Naive B cell (primary cell): ENCODE data around the gene JARID2. TPM values are rescaled to one million over a fixed set of nuclear protein-coding genes. Genes with fewer than 3 reads are reported as not detected.

Experiments
- ATAC-seq, 2 donors: fragments of 150-1000 bp; cut with Tn5 transposase; 2 replicates each; pipeline ENCODE4 v1.10.0; 2021; ENCODE audit warnings: low read depth in 2 of 2, mild to moderate bottlenecking in 2 of 2, moderate library complexity in 2 of 2
- DNase-seq: peaks from one replicate; pipeline ENCODE4 v3.0.0; 2022
- H3K27ac Mint-ChIP-seq, 6 donors: one replicate each; pipeline ENCODE4 v1.8.0; 2020 to 2022; ENCODE audit warnings: mild to moderate bottlenecking in 6 of 6, mixed read lengths in 6 of 6, moderate library complexity in 5 of 6, inconsistent platforms in 2 of 6
- H3K27me3 Mint-ChIP-seq, 3 donors: one replicate each; pipeline ENCODE4 v1.8.0; 2021 to 2022; ENCODE audit warnings: mixed read lengths in 3 of 3, mild to moderate bottlenecking in 1 of 3
- H3K36me3 Mint-ChIP-seq, 2 donors: one replicate each; pipeline ENCODE4 v1.8.0; 2020 to 2022; ENCODE audit warnings: mixed read lengths in 2 of 2, inconsistent platforms in 1 of 2, mild to moderate bottlenecking in 1 of 2
- H3K4me1 Mint-ChIP-seq, 3 donors: one replicate each; pipeline ENCODE4 v1.8.0; 2020 to 2022; ENCODE audit warnings: mixed read lengths in 3 of 3, inconsistent platforms in 1 of 3, mild to moderate bottlenecking in 1 of 3, moderate library complexity in 1 of 3
- H3K4me3 Mint-ChIP-seq, 8 donors: one replicate each; pipeline ENCODE4 v1.8.0; 2020 to 2022; ENCODE audit warnings: mild to moderate bottlenecking in 8 of 8, mixed read lengths in 8 of 8, moderate library complexity in 8 of 8, inconsistent platforms in 2 of 8
- H3K9me3 Mint-ChIP-seq, 7 donors: one replicate each; pipeline ENCODE4 v1.8.0; 2020 to 2022; ENCODE audit warnings: mixed read lengths in 7 of 7, mild to moderate bottlenecking in 5 of 7, inconsistent platforms in 2 of 7, moderate library complexity in 1 of 7
- polyA plus RNA-seq, 6 donors: library from polyadenylated mRNA; unstranded; fragments of 300-500 nt; fragmentation: Illumina TruSeq; gene quantifications; one replicate each; pipeline ENCODE4 v1.2.3, GENCODE V29; 2021; ENCODE audit warnings: low read depth in 6 of 6

Gene JARID2
- polyA plus RNA-seq, 6 donors from 2014 or later: 2.7 to 21.9 (median 16.6) TPM

DNA sequence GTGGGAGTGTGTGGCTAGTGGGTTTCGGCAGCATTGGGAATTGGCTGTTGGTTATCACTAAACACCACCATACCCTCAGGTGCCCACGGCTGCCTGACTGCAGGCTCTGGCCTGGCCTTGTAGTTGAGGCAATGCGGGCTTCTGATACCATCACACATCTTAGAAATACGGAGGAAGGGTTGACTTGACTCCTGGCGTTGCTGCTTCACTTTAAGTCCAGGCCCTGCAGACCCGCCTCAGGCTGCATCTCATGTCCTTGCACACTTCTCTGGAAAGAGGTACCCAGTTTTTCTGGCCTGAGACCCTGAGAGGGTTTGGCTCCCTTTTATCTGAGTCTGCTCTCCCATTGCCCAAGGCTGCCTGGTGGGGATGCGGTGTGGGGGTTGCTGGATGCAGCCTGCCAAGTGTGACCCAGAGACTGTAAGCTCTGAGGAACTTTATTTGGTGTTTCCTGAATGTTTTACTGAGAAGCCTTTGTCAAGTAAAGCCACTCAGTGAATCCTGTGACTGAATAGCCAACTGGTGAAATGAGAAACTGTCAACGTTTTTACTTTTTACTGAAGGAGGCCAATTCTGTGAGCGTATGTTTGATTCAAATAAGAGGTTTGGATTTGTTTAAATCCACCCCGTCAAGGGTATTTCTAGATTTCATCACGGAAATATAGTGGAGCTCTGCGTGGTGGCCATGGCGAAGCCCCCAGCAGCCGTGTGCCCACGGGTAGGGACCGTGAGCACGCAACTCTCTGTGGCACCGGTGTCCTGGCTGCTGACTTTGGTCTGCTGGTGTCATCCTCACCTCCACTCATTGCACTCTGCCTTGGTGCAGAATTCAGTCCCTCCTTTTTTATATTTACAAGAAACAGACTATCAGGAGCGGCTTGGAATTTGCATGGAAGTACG lies 256.8 kb downstream of the JARID2 start:
- peaks cover 8 to 31% of the 10 kb centered on the region in 2 donors for H3K36me3 Mint-ChIP-seq
- H3K4me1 Mint-ChIP-seq: peaks cover 5 to 22% (median 10%) of the 10 kb centered on the region in 3 donors
- no peaks in the 10 kb centered on the region for H3K9me3 Mint-ChIP-seq
- peak overlapping the region in 1 of 8 donors; percentile 44 for H3K4me3 Mint-ChIP-seq
- ATAC-seq: no peak
- DNase-seq: no peak
- H3K27ac Mint-ChIP-seq: peak overlapping the region in 3 of 6 donors; percentile 62 to 85 (median 83)
- H3K27me3 Mint-ChIP-seq: no peaks in the 10 kb centered on the region

DNA sequence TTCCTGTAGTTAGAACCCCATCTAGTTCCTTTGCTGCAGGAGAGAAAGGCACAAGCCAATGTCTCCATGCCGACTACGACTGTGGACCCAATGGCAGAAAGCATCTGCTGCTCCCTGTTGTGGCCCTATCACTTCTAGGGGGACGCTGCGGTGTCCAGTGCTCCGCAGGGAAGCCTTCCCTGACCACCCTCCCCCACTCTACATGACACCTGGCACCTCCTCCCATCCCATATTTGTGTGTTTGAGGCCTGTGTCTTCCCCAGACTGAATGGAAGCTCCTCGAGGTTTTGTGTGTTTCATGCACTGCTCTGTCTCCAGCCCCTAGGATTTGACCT lies 257.4 kb downstream of the JARID2 start:
- Mint-ChIP-seq H3K4me3 (peak overlapping the region in 1 of 8 donors; percentile 15), H3K27ac (peak overlapping the region in 4 of 6 donors; percentile 24 to 85 (median 68)), H3K4me1 (peaks cover 5 to 22% (median 7%) of the 10 kb centered on the region in 3 donors), H3K9me3 (no peaks in the 10 kb centered on the region), H3K36me3 (peaks cover 8 to 28% of the 10 kb centered on the region in 2 donors), H3K27me3 (no peaks in the 10 kb centered on the region)
- no peak for DNase-seq
- ATAC-seq: no peak

DNA sequence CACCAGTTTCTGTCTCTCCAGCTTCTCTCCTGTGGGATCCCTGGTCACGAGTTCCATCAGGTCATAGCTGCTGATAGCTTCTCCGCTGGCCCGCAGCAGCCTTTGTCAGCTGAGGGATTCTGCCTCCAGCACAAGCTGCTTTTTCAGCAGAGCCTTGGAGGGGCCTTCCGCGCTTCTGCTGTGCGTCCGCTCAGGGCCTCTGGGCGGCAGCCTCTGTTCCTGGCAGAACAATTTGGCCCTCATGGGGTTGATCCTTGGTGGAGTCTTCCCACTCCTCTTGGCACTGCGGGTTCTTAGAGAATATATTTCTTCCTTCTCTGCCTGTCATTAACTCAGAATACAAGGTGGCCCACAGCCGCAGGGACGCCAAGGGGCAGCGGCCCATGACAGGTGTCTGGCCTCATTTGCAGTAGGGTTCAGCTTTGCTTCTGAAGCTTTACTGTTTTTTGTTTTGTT lies 258.2 kb downstream of the JARID2 start:
- peak overlapping the region in 2 of 6 donors; percentile 24 to 64 for H3K27ac Mint-ChIP-seq
- peak overlapping the region in 1 of 8 donors; percentile 32 for H3K4me3 Mint-ChIP-seq
- DNase-seq (no peak), ATAC-seq (no peak)
- peaks cover 8 to 31% of the 10 kb centered on the region in 2 donors for H3K36me3 Mint-ChIP-seq
- no peaks in the 10 kb centered on the region for H3K27me3 Mint-ChIP-seq
- H3K4me1 Mint-ChIP-seq: peaks cover 5 to 22% (median 7%) of the 10 kb centered on the region in 3 donors
- H3K9me3 Mint-ChIP-seq: no peaks in the 10 kb centered on the region

DNA sequence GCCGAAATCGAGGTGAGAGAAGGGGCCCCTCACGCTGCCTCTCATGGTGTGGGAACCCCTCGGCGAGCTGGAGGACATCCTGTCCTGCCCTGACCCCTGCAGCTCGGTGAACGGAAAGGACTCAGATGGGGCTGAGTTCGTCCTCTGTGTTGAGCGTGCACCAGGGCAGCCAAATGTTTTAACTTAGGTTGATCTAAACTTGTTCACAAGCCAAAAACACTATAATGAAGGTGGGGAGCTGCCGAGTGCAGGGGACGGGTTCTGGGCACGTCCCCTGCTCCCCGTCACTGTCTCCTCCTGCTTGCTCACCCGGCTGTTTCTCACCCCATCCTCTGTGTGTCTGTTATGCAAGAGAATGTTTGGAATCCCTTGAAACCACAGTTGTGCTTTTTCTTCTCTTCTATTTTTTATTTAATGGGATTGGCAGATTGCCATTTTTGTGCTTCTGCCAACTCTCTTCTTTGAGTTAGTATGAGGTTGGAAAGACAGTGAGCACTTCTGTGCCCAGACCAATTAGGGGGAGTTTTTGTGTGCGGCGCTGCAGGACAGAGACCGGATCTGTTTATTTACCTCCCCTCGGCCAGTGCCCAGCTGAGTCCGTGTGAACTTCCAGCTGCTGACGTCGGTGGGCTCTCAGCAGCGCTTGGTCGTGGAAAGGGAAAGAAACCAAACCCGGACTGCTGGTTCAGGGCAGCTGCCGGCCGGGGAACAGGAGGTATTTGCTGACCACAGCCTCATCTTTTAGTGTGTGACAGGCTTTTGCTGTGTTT lies 258.9 kb downstream of the JARID2 start:
- H3K4me1 Mint-ChIP-seq: peaks cover 5 to 22% (median 7%) of the 10 kb centered on the region in 3 donors
- DNase-seq: no peak
- no peak for ATAC-seq
- H3K27me3 Mint-ChIP-seq: no peaks in the 10 kb centered on the region
- H3K27ac Mint-ChIP-seq: peak overlapping the region in 2 of 6 donors; percentile 34 to 86
- H3K9me3 Mint-ChIP-seq: no peaks in the 10 kb centered on the region
- peaks cover 8 to 31% of the 10 kb centered on the region in 2 donors for H3K36me3 Mint-ChIP-seq
- H3K4me3 Mint-ChIP-seq: no peak overlapping the region

DNA sequence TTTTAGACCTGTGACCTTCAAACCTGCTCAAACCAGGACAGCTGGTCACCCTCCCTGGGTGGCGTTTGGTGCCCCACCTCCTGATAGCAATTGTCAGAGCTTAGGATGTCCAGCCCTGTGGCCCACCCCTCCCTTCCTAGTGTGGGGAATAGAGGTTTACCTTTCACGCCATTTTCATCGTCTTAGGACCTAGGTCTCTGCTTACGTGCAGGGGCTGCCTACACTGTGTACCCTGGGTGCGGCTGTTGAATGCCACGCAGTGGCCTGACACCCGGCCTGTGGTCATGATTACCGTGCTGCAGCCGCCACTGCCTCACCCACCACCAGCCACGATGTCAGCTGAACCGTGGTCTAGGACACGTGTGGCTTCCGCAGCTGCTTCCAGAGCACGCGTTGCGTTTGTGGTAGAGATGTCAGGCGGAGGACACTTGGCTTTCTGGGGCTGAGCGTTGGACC lies 259.6 kb downstream of the JARID2 start:
- Mint-ChIP-seq H3K27me3 (no peaks in the 10 kb centered on the region), H3K36me3 (peaks cover 9 to 31% of the 10 kb centered on the region in 2 donors), H3K4me3 (no peak overlapping the region), H3K27ac (peak overlapping the region in 3 of 6 donors; percentile 22 to 86 (median 34)), H3K9me3 (no peaks in the 10 kb centered on the region), H3K4me1 (peaks cover 2 to 18% (median 7%) of the 10 kb centered on the region in 3 donors)
- ATAC-seq (no peak), DNase-seq (no peak)

DNA sequence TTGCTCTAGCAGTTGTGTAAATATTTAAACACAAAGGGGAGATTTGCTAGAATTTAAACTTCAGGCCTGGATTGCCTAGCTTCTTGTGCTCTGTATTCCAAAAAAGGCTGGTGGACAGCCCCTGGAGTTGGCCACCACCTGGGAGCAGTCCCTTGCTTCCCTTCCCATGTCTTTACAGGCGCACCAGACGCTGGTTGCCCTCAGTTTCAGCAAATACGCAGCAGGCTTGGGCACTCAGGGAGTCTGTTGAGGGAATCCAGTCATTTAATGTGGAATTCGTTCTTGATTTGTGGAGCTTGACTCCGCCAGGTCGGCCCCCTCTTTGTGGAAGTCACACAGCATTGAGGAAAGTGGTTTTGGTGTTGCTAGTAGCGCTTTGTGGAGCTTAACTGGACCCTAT lies 260.2 kb downstream of the JARID2 start:
- H3K27ac Mint-ChIP-seq: peak overlapping the region in 3 of 6 donors; percentile 22 to 86 (median 45)
- peaks cover 2 to 12% (median 7%) of the 10 kb centered on the region in 3 donors for H3K4me1 Mint-ChIP-seq
- no peak overlapping the region for H3K4me3 Mint-ChIP-seq
- DNase-seq (no peak), ATAC-seq (no peak)
- H3K36me3 Mint-ChIP-seq: peaks cover 13 to 31% of the 10 kb centered on the region in 2 donors
- H3K27me3 Mint-ChIP-seq: no peaks in the 10 kb centered on the region
- H3K9me3 Mint-ChIP-seq: no peaks in the 10 kb centered on the region

DNA sequence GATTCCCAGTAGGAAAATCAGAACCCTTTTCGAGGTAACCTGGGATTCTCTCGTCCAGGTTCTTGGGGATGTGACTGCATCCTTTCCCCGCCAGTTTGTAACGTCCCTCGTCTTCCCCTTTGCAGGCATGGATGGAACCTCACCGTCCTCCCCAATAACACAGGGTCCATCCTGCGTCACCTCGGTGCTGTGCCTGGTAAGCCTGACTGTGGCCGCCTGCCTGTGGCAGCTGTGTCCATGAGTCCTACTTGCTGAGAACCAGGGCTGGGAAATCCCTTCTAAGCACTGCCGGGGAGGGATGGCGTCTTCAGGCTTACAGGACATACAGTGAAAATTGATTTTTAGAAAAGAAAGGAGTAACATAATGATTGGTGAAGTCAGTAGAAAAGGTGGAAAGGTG lies 261.4 kb downstream of the JARID2 start:
- peaks cover 2 to 13% (median 7%) of the 10 kb centered on the region in 3 donors for H3K4me1 Mint-ChIP-seq
- peaks cover 17 to 31% of the 10 kb centered on the region in 2 donors for H3K36me3 Mint-ChIP-seq
- ATAC-seq (no peak), DNase-seq (no peak)
- H3K4me3 Mint-ChIP-seq: no peak overlapping the region
- no peaks in the 10 kb centered on the region for H3K27me3 Mint-ChIP-seq
- peak overlapping the region in 2 of 6 donors; percentile 37 to 70 for H3K27ac Mint-ChIP-seq
- no peaks in the 10 kb centered on the region for H3K9me3 Mint-ChIP-seq

- peaks cover 19 to 31% of the 10 kb centered on the region in 2 donors for H3K36me3 Mint-ChIP-seq
- ATAC-seq: no peak
- peaks cover 2 to 14% (median 7%) of the 10 kb centered on the region in 3 donors for H3K4me1 Mint-ChIP-seq
- H3K27ac Mint-ChIP-seq: peak overlapping the region in 1 of 6 donors; percentile 37
- H3K27me3 Mint-ChIP-seq: no peaks in the 10 kb centered on the region
- no peak overlapping the region for H3K4me3 Mint-ChIP-seq
- no peak for DNase-seq
- no peaks in the 10 kb centered on the region for H3K9me3 Mint-ChIP-seq
These were observed 261.9 kb downstream of the JARID2 start for GRCh38 chr6:15507746-15508145.

DNA sequence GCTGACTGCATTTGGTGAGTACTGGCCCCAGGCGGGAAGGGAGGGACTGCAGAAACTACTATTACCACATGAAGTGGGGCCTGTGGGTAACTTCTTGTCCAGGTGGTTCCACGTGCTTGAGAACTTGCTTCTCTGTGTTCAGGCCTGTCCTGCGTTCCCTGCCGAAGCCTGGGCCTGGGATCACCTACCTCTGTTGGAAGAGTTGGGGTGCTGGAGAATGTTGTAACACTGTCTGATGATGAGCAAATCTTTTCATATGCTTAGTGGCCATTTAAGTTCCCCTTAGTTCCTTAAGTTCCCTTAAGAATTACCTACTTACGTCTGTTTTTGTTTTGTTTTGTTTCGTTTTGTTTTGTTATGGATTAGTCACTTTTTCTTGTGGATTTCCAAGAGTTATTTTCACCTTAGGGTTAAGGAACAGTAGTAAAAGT lies 262.6 kb downstream of the JARID2 start:
- peaks cover 21 to 27% of the 10 kb centered on the region in 2 donors for H3K36me3 Mint-ChIP-seq
- H3K27me3 Mint-ChIP-seq: no peaks in the 10 kb centered on the region
- DNase-seq (no peak), ATAC-seq (no peak)
- peak overlapping the region in 1 of 8 donors; percentile 42 for H3K4me3 Mint-ChIP-seq
- H3K27ac Mint-ChIP-seq: peak overlapping the region in 3 of 6 donors; percentile 33 to 56 (median 47)
- H3K4me1 Mint-ChIP-seq: peaks cover 2 to 12% (median 5%) of the 10 kb centered on the region in 3 donors
- no peaks in the 10 kb centered on the region for H3K9me3 Mint-ChIP-seq

DNA sequence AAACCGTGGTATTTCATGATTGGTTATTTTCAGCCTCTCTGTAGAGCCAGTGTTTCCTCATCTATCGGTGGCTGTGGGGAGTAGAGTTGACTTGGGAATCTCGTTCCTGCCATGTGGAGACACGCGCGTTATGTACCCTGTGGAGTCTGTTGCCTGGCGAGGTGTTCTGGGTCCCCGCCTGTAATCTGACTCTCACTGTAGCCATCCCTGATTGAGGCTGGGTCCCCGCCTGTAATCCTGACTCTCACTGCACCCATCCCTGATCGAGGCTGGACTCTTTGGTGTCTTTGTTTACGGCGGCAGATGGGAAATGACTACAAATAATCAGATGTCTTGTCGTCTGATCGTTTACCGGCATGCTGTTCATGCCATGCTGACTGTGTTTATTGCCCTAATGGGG lies 263.1 kb downstream of the JARID2 start:
- H3K27ac Mint-ChIP-seq: peak overlapping the region in 3 of 6 donors; percentile 47 to 92 (median 67)
- H3K9me3 Mint-ChIP-seq: no peaks in the 10 kb centered on the region
- no peaks in the 10 kb centered on the region for H3K27me3 Mint-ChIP-seq
- ATAC-seq (no peak), DNase-seq (no peak)
- peak overlapping the region in 2 of 8 donors; percentile 9 to 42 for H3K4me3 Mint-ChIP-seq
- H3K4me1 Mint-ChIP-seq: peaks cover 2 to 11% (median 7%) of the 10 kb centered on the region in 3 donors
- peaks cover 25 to 26% of the 10 kb centered on the region in 2 donors for H3K36me3 Mint-ChIP-seq

- H3K36me3 Mint-ChIP-seq: peaks cover 21 to 30% of the 10 kb centered on the region in 2 donors
- peak overlapping the region in 4 of 6 donors; percentile 20 to 92 (median 34) for H3K27ac Mint-ChIP-seq
- DNase-seq (no peak), ATAC-seq (no peak)
- H3K4me1 Mint-ChIP-seq: peaks cover 2 to 13% (median 9%) of the 10 kb centered on the region in 3 donors
- peak overlapping the region in 1 of 8 donors; percentile 9 for H3K4me3 Mint-ChIP-seq
- H3K27me3 Mint-ChIP-seq: no peaks in the 10 kb centered on the region
- no peaks in the 10 kb centered on the region for H3K9me3 Mint-ChIP-seq
These were observed 263.6 kb downstream of the JARID2 start for GRCh38 chr6:15509335-15509933.

- H3K27me3 Mint-ChIP-seq: no peaks in the 10 kb centered on the region
- peak overlapping the region in 2 of 6 donors; percentile 20 to 53 for H3K27ac Mint-ChIP-seq
- H3K9me3 Mint-ChIP-seq: no peaks in the 10 kb centered on the region
- peaks cover 17 to 30% of the 10 kb centered on the region in 2 donors for H3K36me3 Mint-ChIP-seq
- H3K4me1 Mint-ChIP-seq: peaks cover 2 to 19% (median 10%) of the 10 kb centered on the region in 3 donors
- no peak overlapping the region for H3K4me3 Mint-ChIP-seq
- ATAC-seq (no peak), DNase-seq (no peak)
These were observed 264.3 kb downstream of the JARID2 start for GRCh38 chr6:15510121-15510520.
